SJSA1 (cell line): ENCODE data around the gene CFAP251. TPM values are rescaled to one million over a fixed set of nuclear protein-coding genes. Genes with fewer than 3 reads are reported as not detected.

Source experiments
- DNase-seq, 2 experiments: peaks; one replicate each; pipeline ENCODE4 v3.0.0-alpha.2; 2015 to 2020; ENCODE audit warnings: low spot score in 2 of 2, low read depth in 1 of 2
- H3K27ac ChIP-seq: fragments of 250-450 bp; sonication (Bioruptor Pico); 2 replicates; pipeline ENCODE4 v1.5.1; 2020; ENCODE audit warnings: mild to moderate bottlenecking, moderate library complexity
- H3K27me3 ChIP-seq: fragments of 250-450 bp; sonication (Bioruptor Pico); replicated peaks from 2 replicates; pipeline ENCODE4 v1.5.1; 2020; ENCODE audit warnings: mild to moderate bottlenecking, moderate library complexity
- H3K36me3 ChIP-seq: fragments of 250-450 bp; sonication (Bioruptor Pico); 2 replicates; pipeline ENCODE4 v1.5.1; 2020; ENCODE audit warnings: mild to moderate bottlenecking
- H3K4me1 ChIP-seq: fragments of 250-450 bp; sonication (Bioruptor Pico); replicated peaks from 2 replicates; pipeline ENCODE4 v1.6.1; 2021; ENCODE audit warnings: mild to moderate bottlenecking
- H3K4me3 ChIP-seq: fragments of 250-450 bp; sonication (Bioruptor Pico); 2 replicates; pipeline ENCODE4 v1.5.1; 2020; ENCODE audit warnings: mild to moderate bottlenecking
- H3K9me3 ChIP-seq: fragments of 250-450 bp; sonication (Bioruptor Pico); replicated peaks from 2 replicates; pipeline ENCODE4 v1.5.1; 2020; ENCODE audit warnings: mild to moderate bottlenecking
- total RNA-seq: library from RNA; depleted of rRNA; stranded (reverse); fragments of >200 nt; shearing (Covaris generic); gene quantifications from 2 replicates; pipeline ENCODE4 v1.2.3, GENCODE V29; 2014

Gene CFAP251
- total RNA-seq, 1 experiment from 2014 or later, result 10.2 TPM

DNA sequence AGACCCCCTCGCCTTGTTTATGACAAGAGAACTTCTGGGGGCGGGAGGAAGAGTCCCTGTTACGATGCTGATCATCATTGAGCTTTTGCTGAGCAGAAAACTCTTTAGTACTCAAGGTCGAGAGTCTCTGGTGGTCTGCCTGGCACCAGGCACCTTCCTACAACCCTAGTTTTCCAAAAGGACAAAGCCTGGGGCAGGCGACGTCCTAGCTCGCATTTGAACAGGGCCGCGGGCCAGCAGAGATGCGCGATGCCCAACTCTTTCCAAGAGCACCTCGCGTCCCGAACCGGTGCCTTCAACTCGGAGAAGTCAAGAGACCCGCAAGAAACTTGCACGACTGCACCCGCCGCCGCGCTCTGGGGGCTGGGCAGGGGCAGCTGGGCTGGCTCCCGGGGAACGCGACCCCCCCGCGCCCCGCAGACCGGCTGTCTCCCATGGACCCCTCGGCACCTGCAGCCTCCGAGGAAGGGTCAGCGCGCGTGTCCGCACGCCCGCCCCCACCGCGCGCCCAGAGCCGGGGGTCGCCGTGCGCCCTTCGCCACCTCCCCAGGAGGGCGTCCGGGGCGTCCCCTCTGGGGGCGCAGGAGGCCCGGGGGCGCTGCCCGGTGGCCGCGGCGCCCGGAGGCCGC is 102.9 kb downstream of the CFAP251 start:
- Histone ChIP-seq H3K4me3 (peak overlapping the region; percentile 82), H3K27ac (no peak overlapping the region), H3K36me3 (no peaks in the 10 kb centered on the region), H3K4me1 (peaks cover 21% of the 10 kb centered on the region), H3K27me3 (no peaks in the 10 kb centered on the region), H3K9me3 (no peaks in the 10 kb centered on the region; the same call in 1 of the 2 replicates)
- peak in 1 of 2 experiments; percentile 7 for DNase-seq

DNA sequence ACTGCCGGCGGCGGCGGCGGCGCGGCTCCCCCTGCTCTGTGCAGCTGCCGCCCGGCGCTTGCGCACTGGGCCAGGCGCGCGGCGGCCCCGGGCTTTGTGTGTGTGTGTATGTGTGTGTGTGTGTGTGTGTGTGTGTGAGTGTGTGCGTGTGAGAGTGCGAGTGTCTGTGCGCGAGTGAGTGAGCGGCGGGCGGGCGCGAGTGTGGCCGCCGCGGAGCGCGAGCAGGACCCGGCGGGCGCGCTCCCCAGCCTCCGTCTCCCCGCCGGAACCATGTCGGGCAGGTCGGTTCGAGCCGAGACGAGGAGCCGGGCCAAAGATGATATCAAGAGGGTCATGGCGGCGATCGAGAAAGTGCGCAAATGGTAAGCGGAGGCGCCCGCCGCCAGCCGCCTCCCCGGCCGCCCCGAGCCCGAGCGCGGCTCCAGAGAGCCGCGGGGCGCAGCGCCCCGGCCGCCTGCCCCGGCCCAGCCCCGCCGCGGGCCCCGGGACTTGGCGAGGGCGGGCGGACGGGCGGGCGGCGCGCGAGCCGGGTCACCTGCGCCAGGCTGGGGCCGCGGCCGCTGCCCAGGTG is 103.5 kb downstream of the CFAP251 start, which contains the start of gene BCL7A:
BCL7A (plus strand) TSS at position 63 of the 571 bp plus-strand sequence; CDS start at position 271, 208 bp downstream.
- H3K36me3 ChIP-seq, result no peaks in the 10 kb centered on the region
- peak; percentile 64 to 73 for DNase-seq
- peak within 1 kb of the TSS; percentile 82 for H3K4me3 ChIP-seq
- H3K4me1 ChIP-seq, result peaks cover 21% of the 10 kb centered on the region
- peak within 1 kb of the TSS; percentile 21; the same call in 1 of the 2 replicates for H3K27ac ChIP-seq
- no peaks in the 10 kb centered on the region; the same call in 1 of the 2 replicates for H3K9me3 ChIP-seq
- H3K27me3 ChIP-seq, result no peaks in the 10 kb centered on the region

DNA sequence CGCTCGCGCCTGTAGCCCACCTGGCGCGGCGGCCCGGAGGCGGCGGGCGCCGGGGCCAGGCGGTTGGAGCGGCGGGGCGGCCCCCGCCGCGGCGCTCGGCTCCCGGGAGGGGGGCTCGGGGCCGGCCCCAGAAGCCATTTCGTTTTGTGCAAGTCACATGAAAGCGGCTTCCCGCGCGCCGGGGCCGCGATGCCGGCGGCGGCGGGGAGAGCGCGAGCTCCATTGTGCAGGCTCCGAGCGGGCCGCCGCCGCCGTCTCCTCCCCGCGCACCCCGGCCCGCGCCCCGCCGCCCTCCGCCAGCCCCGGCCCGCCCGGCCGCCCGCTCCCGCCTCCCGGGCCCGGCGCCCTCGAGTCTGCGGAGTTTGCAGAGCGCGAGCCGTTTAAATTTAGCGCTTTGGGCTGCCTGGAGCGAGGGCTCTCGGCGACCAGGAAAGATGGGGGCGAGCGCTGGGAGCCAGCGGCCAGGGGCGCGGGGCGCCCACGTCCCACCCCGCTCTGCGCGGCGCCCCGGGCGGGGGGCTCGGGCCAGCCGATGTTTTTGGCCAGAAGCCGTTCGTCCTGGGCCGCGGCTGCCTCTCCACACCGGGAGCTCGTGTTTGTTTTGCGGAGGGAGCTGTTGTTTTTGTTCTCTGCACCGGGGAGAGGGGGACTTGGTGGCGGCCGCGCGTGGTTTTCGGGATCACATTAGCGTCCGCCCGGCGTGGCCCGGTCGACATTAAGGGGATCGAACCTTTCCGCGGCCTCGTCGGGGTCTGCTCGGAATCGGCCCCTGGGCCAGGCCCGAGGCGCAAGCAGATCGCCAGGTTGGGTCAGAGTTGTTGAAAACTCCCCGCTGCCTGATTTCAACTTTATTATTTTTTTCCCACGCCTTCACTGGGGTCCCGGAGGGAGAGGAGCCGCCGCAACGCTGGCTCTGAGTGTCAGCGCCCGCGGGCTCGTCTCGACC is 104.3 kb downstream of the CFAP251 start:
- H3K36me3 ChIP-seq, result no peaks in the 10 kb centered on the region
- H3K9me3 ChIP-seq, result no peaks in the 10 kb centered on the region; the same call in 1 of the 2 replicates
- peak overlapping the region; percentile 12; the same call in 1 of the 2 replicates for H3K27ac ChIP-seq
- peaks cover 21% of the 10 kb centered on the region for H3K4me1 ChIP-seq
- peak overlapping the region; percentile 82 for H3K4me3 ChIP-seq
- H3K27me3 ChIP-seq, result no peaks in the 10 kb centered on the region
- peak in 1 of 2 experiments; percentile 47 for DNase-seq

DNA sequence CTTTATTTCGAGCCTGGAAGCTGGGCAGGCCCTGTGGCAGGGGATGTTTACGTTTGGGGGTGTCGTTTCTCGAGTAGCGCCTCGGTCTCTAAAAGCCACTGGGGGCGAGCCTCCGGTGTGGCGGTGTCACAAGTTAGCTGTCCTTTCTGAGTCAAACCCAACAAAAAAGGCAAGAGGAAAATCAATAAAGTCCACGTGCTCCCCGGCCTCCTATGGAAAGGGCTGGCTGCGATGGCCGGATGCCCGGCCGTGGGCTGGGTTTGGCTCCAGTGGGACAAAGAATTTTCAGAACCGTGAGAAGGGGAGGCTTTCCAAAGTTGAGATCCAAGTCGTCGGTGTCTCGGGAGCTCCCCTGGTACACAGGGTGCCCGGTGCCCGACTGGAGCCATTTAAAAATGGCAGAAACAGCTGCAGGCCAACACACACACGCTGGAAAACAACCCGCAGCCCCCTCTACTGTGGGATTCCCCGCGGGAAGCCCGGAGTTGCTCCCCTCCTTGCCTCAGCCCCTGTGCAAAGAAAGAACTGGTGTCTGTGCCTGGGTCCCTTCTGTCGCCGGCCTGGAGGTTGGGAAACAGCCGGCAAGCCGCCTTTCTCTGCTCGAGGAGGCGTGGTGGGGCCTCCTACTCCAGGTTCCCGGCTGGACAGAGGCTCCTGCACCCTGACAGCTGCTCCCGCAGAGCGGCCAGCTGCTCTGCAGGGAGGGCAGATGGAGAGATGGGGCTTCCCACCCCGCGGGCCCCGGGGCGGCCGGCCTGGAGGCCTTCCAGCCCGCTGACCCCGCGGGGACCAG is 105.1 kb downstream of the CFAP251 start:
- peak overlapping the region; percentile 82 for H3K4me3 ChIP-seq
- no peaks in the 10 kb centered on the region for H3K27me3 ChIP-seq
- no peak for DNase-seq
- no peaks in the 10 kb centered on the region; the same call in 1 of the 2 replicates for H3K9me3 ChIP-seq
- H3K36me3 ChIP-seq, result no peaks in the 10 kb centered on the region
- H3K27ac ChIP-seq, result peak overlapping the region; percentile 12; the same call in 1 of the 2 replicates
- H3K4me1 ChIP-seq, result peaks cover 21% of the 10 kb centered on the region

- no peak overlapping the region for H3K27ac ChIP-seq
These were observed 105.9 kb downstream of the CFAP251 start for GRCh38 chr12:122024132-122024785.

GRCh38 chr12:122026706-122027333 is 108.4 kb downstream of the CFAP251 start:
- Histone ChIP-seq H3K27ac (no peak overlapping the region), H3K27me3 (no peaks in the 10 kb centered on the region), H3K36me3 (no peaks in the 10 kb centered on the region), H3K4me1 (peaks cover 14% of the 10 kb centered on the region), H3K4me3 (no peak overlapping the region), H3K9me3 (no peaks in the 10 kb centered on the region)
- no peak for DNase-seq

More at GRCh38 chr12:122024132-122024785, 105.9 kb downstream of the CFAP251 start:
- Histone ChIP-seq H3K9me3 (no peaks in the 10 kb centered on the region; the same call in 1 of the 2 replicates), H3K27me3 (no peaks in the 10 kb centered on the region), H3K36me3 (no peaks in the 10 kb centered on the region), H3K4me1 (peaks cover 21% of the 10 kb centered on the region), H3K4me3 (no peak overlapping the region)
- no peak for DNase-seq

DNA sequence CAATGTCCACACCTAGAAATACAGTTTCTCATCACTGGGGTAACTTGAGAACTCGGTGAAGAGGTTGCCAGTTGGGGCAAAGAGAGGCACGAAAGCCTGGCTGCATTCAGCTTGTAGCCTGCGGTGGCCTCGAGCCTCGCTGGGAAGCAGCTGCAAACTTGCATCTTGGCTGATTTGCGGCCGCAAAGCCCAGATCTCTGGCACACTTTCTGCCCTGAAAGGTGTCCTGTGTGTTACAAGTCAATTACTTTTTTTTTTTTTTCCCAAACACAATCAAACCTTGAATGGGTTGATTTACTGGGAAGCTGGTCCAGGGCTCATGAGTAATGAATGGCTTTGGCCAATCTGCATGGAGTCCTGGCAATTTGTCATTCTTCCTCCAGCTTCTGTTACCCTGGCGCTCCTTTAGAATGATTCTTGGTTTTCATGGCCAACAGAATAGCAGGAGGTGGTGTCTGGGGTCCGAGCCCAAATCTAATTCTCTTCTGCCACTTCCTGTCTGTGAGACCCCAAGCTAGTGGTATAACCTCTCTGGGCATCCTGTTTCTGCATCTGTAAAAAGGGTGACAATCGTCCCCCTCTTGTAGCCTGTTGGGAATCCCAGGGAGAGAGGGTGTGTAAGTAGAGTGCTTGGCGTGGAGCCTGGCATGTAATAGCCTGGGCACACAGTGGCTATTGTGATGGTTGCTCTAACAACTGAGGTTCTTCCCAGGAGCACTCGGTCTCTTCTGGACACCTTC is 109.9 kb downstream of the CFAP251 start:
- peaks cover 6% of the 10 kb centered on the region for H3K4me1 ChIP-seq
- H3K36me3 ChIP-seq, result no peaks in the 10 kb centered on the region
- H3K27ac ChIP-seq, result no peak overlapping the region
- H3K27me3 ChIP-seq, result no peaks in the 10 kb centered on the region
- DNase-seq, result no peak
- H3K4me3 ChIP-seq, result no peak overlapping the region
- no peaks in the 10 kb centered on the region for H3K9me3 ChIP-seq

GRCh38 chr12:122028905-122029560 is 110.6 kb downstream of the CFAP251 start:
- Histone ChIP-seq H3K36me3 (no peaks in the 10 kb centered on the region), H3K9me3 (no peaks in the 10 kb centered on the region), H3K27me3 (no peaks in the 10 kb centered on the region), H3K4me1 (no peaks in the 10 kb centered on the region; the same call in 1 of the 2 replicates), H3K27ac (no peak overlapping the region), H3K4me3 (no peak overlapping the region)
- no peak for DNase-seq

DNA sequence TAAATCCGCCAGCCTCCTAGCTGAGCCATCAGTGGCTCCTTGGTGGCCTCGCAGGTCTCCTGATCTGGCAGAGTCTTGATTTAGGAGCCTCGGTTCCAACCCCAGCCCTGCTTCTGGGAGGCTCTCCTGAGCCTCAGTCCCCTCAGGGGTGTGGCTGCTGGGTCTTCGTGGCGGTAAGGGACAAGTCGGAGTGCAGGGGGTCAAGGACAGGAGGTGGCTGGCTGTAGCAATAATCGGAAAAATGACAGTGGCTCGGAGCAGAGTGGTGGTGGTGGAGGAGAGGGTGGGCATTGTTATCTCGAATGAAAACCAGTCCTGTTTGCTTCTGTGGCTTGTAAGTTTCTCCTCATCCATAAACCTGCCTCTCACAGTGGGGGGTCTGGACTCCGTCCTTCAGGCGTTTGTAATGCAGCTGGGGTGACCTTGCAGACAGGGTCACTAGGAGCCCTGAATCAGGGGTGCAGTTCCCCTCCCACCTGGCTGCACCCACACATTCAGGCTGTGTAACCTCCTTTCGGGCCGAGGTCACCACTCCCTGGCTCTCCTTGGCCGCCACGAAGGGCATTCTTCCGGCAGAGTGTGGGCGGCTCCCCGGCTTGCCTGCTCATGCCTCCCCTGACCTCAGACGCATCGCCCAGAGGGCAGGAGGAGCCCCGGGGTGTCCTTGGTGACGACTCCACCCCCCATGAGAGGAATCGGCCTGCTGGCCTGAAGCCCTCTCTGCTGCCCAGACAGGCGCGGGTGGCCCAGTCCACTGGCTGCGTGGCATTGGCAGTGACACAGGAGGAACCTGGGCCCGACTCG is 111.4 kb downstream of the CFAP251 start:
- Histone ChIP-seq H3K27ac (no peak overlapping the region), H3K4me1 (no peaks in the 10 kb centered on the region), H3K27me3 (no peaks in the 10 kb centered on the region), H3K36me3 (no peaks in the 10 kb centered on the region), H3K4me3 (no peak overlapping the region), H3K9me3 (no peaks in the 10 kb centered on the region)
- DNase-seq, result no peak

DNA sequence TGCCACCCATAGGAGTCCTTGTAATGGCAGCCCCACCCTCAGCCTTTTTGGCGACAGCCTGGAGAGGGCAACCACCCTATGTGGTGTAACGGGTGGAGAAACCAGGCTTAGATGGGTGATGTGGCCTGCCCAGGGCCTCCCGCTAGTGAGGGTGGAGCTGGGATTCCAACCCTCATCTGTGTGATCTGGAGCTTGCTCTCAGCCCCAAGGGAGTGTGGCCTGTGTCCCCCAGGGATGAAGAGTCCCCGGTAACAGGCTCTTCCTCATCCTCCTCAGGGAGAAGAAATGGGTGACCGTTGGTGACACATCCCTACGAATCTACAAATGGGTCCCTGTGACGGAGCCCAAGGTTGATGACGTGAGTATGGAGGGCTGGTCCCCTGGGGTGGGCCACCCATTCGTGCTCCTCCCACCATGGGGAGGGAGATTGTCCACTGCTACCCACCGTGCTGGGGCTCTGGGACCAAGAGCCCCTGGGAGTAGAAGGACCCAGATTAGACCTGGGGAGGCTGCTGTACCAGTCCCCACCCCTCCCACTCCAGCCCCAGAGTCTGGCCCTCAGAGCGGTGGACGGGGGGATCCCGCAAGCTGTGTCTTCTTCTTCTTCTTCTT is 112.1 kb downstream of the CFAP251 start:
- H3K9me3 ChIP-seq, result no peaks in the 10 kb centered on the region
- H3K4me3 ChIP-seq, result no peak overlapping the region
- H3K36me3 ChIP-seq, result no peaks in the 10 kb centered on the region
- DNase-seq, result no peak
- H3K27me3 ChIP-seq, result no peaks in the 10 kb centered on the region
- H3K27ac ChIP-seq, result no peak overlapping the region
- H3K4me1 ChIP-seq, result no peaks in the 10 kb centered on the region
